ENCODE measurements around the gene OTOA. TPM values are rescaled to one million over a fixed set of nuclear protein-coding genes. Genes with fewer than 3 reads are reported as not detected.
"Not testable (repeated sequence)": the region's sequence is repeated elsewhere in the genome, so short reads cannot be mapped to it uniquely, and the experiment has no call there.

The OTOA gene
- total RNA-seq, 2 experiments from 2014 or later = not detected

- BruUV-seq (replicated peaks); H4K20me1 ChIP-seq (ENCODE audit: insufficient read depth, low read length); H3K9me2 ChIP-seq (ENCODE audit: insufficient read depth, low read length); H3K27ac ChIP-seq (ENCODE audit: low read depth, low read length, poor library complexity, severe bottlenecking); H3K4me2 ChIP-seq (ENCODE audit: low read length); H3K36me3 ChIP-seq (ENCODE audit: insufficient read depth, low read length); intact Hi-C loops (cut with micrococcal nuclease; ENCODE audit: unreplicated experiment); H3K9me3 ChIP-seq (ENCODE audit: low read length); H2AFZ ChIP-seq (ENCODE audit: low read length); H3K79me2 ChIP-seq (ENCODE audit: insufficient read depth, low read depth, low read length); DNase-seq (ENCODE audit: low spot score); H3K4me1 ChIP-seq (ENCODE audit: insufficient read depth, low read length, poor library complexity, severe bottlenecking); POLR2A ChIA-PET; CTCF ChIA-PET (ENCODE audit: unreplicated experiment); H3K4me3 ChIP-seq (ENCODE audit: low read depth, low read length, poor library complexity, severe bottlenecking): not testable (repeated sequence)
Observed at GRCh38 chr16:21757080-21757671, 93.4 kb downstream of the OTOA start.

DNA sequence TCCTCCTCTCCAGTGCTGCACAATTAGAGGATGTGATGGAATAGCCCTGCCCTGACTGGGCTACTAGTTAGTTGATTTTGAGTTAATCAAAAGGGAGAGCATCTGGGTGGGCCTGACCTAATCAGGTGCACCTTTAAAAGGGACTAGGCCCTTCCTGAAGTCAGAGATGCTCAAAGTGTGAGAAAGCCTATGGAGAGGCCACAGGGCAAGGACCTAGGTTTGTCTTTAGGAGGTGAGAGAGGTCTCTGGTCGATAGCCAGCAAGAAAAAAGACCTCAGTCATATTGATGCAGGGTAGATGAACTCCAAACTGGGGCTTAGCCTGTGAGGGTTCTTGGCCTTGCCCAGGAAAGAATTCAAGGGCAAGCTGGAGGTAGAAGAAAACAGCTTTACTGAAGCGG, 104.5 kb downstream of the OTOA start:
- H3K4me2 ChIP-seq (ENCODE audit: low read length); intact Hi-C loops (cut with micrococcal nuclease; ENCODE audit: unreplicated experiment); H4K20me1 ChIP-seq (ENCODE audit: insufficient read depth, low read length); H3K9me3 ChIP-seq (ENCODE audit: low read length); H3K4me1 ChIP-seq (ENCODE audit: insufficient read depth, low read length, poor library complexity, severe bottlenecking); POLR2A ChIA-PET; H3K36me3 ChIP-seq (ENCODE audit: insufficient read depth, low read length); H3K27ac ChIP-seq (ENCODE audit: low read depth, low read length, poor library complexity, severe bottlenecking); DNase-seq (ENCODE audit: low spot score); H2AFZ ChIP-seq (ENCODE audit: low read length); H3K79me2 ChIP-seq (ENCODE audit: insufficient read depth, low read depth, low read length); H3K4me3 ChIP-seq (ENCODE audit: low read depth, low read length, poor library complexity, severe bottlenecking); H3K9me2 ChIP-seq (ENCODE audit: insufficient read depth, low read length); CTCF ChIA-PET (ENCODE audit: unreplicated experiment); BruUV-seq (replicated peaks): not testable (repeated sequence)

- H3K27ac ChIP-seq (ENCODE audit: low read depth, low read length, poor library complexity, severe bottlenecking); H2AFZ ChIP-seq (ENCODE audit: low read length); H3K9me3 ChIP-seq (ENCODE audit: low read length); H4K20me1 ChIP-seq (ENCODE audit: insufficient read depth, low read length); POLR2A ChIA-PET; DNase-seq (ENCODE audit: low spot score); intact Hi-C loops (cut with micrococcal nuclease; ENCODE audit: unreplicated experiment); H3K36me3 ChIP-seq (ENCODE audit: insufficient read depth, low read length); BruUV-seq (replicated peaks); H3K79me2 ChIP-seq (ENCODE audit: insufficient read depth, low read depth, low read length); H3K4me2 ChIP-seq (ENCODE audit: low read length); H3K4me1 ChIP-seq (ENCODE audit: insufficient read depth, low read length, poor library complexity, severe bottlenecking); CTCF ChIA-PET (ENCODE audit: unreplicated experiment); H3K9me2 ChIP-seq (ENCODE audit: insufficient read depth, low read length); H3K4me3 ChIP-seq (ENCODE audit: low read depth, low read length, poor library complexity, severe bottlenecking): not testable (repeated sequence)
Observed at GRCh38 chr16:21768810-21769209, 105.0 kb downstream of the OTOA start.

- BruUV-seq (replicated peaks); H3K4me1 ChIP-seq (ENCODE audit: insufficient read depth, low read length, poor library complexity, severe bottlenecking); H3K27ac ChIP-seq (ENCODE audit: low read depth, low read length, poor library complexity, severe bottlenecking); H3K36me3 ChIP-seq (ENCODE audit: insufficient read depth, low read length); H3K4me3 ChIP-seq (ENCODE audit: low read depth, low read length, poor library complexity, severe bottlenecking); H3K9me2 ChIP-seq (ENCODE audit: insufficient read depth, low read length); H4K20me1 ChIP-seq (ENCODE audit: insufficient read depth, low read length); H3K4me2 ChIP-seq (ENCODE audit: low read length); intact Hi-C loops (cut with micrococcal nuclease; ENCODE audit: unreplicated experiment); DNase-seq (ENCODE audit: low spot score); H2AFZ ChIP-seq (ENCODE audit: low read length); H3K79me2 ChIP-seq (ENCODE audit: insufficient read depth, low read depth, low read length); H3K9me3 ChIP-seq (ENCODE audit: low read length); CTCF ChIA-PET (ENCODE audit: unreplicated experiment); POLR2A ChIA-PET: not testable (repeated sequence)
Observed at GRCh38 chr16:21769284-21769683, 105.5 kb downstream of the OTOA start.

DNA sequence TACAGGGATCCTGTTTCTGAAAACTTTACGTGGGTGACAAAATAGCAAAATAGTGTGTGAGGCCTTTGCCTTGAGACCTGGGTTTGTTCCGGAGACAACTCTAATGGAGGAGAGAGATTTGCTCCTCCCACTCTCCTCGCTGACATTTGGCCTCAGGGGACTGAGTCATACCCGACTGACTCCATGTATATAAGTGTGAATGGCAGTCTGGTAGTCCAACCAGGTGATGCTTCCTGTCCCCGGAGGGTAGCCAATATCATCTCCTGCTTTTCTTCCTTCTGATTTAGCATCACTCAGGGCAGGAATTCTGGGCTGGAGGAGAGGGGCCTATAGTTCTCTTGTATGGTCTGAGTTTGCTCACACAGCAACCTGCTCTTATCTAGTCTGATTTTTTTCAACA, 106.8 kb downstream of the OTOA start:
- intact Hi-C loops (cut with micrococcal nuclease; ENCODE audit: unreplicated experiment); CTCF ChIA-PET (ENCODE audit: unreplicated experiment); H3K4me2 ChIP-seq (ENCODE audit: low read length); H3K4me1 ChIP-seq (ENCODE audit: insufficient read depth, low read length, poor library complexity, severe bottlenecking); H3K4me3 ChIP-seq (ENCODE audit: low read depth, low read length, poor library complexity, severe bottlenecking); POLR2A ChIA-PET; H4K20me1 ChIP-seq (ENCODE audit: insufficient read depth, low read length); H3K9me2 ChIP-seq (ENCODE audit: insufficient read depth, low read length); H3K27ac ChIP-seq (ENCODE audit: low read depth, low read length, poor library complexity, severe bottlenecking); H3K36me3 ChIP-seq (ENCODE audit: insufficient read depth, low read length); BruUV-seq (replicated peaks); DNase-seq (ENCODE audit: low spot score); H2AFZ ChIP-seq (ENCODE audit: low read length); H3K9me3 ChIP-seq (ENCODE audit: low read length); H3K79me2 ChIP-seq (ENCODE audit: insufficient read depth, low read depth, low read length): not testable (repeated sequence)

DNA sequence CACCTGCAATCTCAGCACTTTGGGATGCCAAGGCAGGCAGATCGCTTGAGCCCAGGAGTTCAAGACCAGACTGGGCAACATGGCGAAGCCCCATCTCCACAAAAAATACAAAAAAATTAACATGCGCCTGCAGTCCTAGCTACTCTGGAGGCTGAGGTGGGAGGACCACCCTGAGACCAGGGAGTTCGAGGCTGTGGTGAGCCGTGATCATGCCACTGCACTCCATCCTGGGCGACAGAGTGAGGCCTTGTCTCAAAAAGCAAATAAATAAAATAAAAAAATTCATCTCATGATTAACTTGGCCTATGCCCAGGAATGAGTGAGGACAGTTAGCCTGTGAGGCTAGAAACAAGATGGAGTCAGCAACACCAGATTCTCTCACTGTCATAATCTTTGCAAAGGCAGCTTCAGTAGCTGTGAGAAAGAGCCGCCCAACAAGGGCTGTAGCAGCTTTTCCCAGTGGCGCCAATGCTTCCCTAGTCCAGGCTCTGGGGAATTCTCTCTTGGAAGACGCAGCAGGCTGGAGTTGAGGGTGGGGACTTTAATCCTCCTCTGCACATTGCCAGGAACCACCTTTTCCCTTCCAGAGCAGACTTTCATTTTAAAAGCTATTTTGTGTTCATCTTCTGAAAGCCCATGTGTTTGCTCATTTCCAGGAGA, 108.9 kb downstream of the OTOA start:
- POLR2A ChIA-PET; intact Hi-C loops (cut with micrococcal nuclease; ENCODE audit: unreplicated experiment); BruUV-seq (replicated peaks); H3K27ac ChIP-seq (ENCODE audit: low read depth, low read length, poor library complexity, severe bottlenecking); H3K79me2 ChIP-seq (ENCODE audit: insufficient read depth, low read depth, low read length); H3K36me3 ChIP-seq (ENCODE audit: insufficient read depth, low read length); H3K4me2 ChIP-seq (ENCODE audit: low read length); H3K4me3 ChIP-seq (ENCODE audit: low read depth, low read length, poor library complexity, severe bottlenecking); H2AFZ ChIP-seq (ENCODE audit: low read length); H3K9me3 ChIP-seq (ENCODE audit: low read length); CTCF ChIA-PET (ENCODE audit: unreplicated experiment); H4K20me1 ChIP-seq (ENCODE audit: insufficient read depth, low read length); H3K4me1 ChIP-seq (ENCODE audit: insufficient read depth, low read length, poor library complexity, severe bottlenecking); DNase-seq (ENCODE audit: low spot score); H3K9me2 ChIP-seq (ENCODE audit: insufficient read depth, low read length): not testable (repeated sequence)

- H3K4me1 ChIP-seq (ENCODE audit: insufficient read depth, low read length, poor library complexity, severe bottlenecking); H3K9me2 ChIP-seq (ENCODE audit: insufficient read depth, low read length); DNase-seq (ENCODE audit: low spot score); BruUV-seq (replicated peaks); H2AFZ ChIP-seq (ENCODE audit: low read length); POLR2A ChIA-PET; H3K79me2 ChIP-seq (ENCODE audit: insufficient read depth, low read depth, low read length); CTCF ChIA-PET (ENCODE audit: unreplicated experiment); H3K27ac ChIP-seq (ENCODE audit: low read depth, low read length, poor library complexity, severe bottlenecking); H3K9me3 ChIP-seq (ENCODE audit: low read length); H4K20me1 ChIP-seq (ENCODE audit: insufficient read depth, low read length); intact Hi-C loops (cut with micrococcal nuclease; ENCODE audit: unreplicated experiment); H3K4me3 ChIP-seq (ENCODE audit: low read depth, low read length, poor library complexity, severe bottlenecking); H3K4me2 ChIP-seq (ENCODE audit: low read length); H3K36me3 ChIP-seq (ENCODE audit: insufficient read depth, low read length): not testable (repeated sequence)
Observed at GRCh38 chr16:21773207-21773553, 109.4 kb downstream of the OTOA start.

All from OCI-LY7 (cell line).